NCI-H1417 treated with DMSO at 0.1 percent for 48 hours (cell line): ENCODE measurements around the gene RPL36.
"Not testable (repeated sequence)": the region's sequence is repeated elsewhere in the genome, so short reads cannot be mapped to it uniquely, and the experiment has no call there.

Source experiments
- DNase-seq: peaks from one replicate; lab custom pipeline; 2025; lab: John Stamatoyannopoulos, UW

The RPL36 gene

GRCh38 chr19:5706876-5707573 lies 16.9 kb downstream of the RPL36 start:
- no peak for DNase-seq

GRCh38 chr19:5707576-5708575 lies 17.8 kb downstream of the RPL36 start:
- DNase-seq: no peak

GRCh38 chr19:5711025-5711424 lies 20.9 kb downstream of the RPL36 start:
- DNase-seq: no peak

- DNase-seq: no peak
Measured at GRCh38 chr19:5711713-5712161, 21.6 kb downstream of the RPL36 start.

GRCh38 chr19:5713228-5713627 lies 23.1 kb downstream of the RPL36 start:
- no peak for DNase-seq

- no peak for DNase-seq
Measured at GRCh38 chr19:5714816-5715215, 24.7 kb downstream of the RPL36 start.

- DNase-seq: no peak
Measured at GRCh38 chr19:5717215-5717935, 27.3 kb downstream of the RPL36 start.

- no peak for DNase-seq
Measured at GRCh38 chr19:5718037-5718578, 28.0 kb downstream of the RPL36 start.

- DNase-seq: no peak
Measured at GRCh38 chr19:5718579-5719273, 28.6 kb downstream of the RPL36 start.

GRCh38 chr19:5719274-5719960 lies 29.3 kb downstream of the RPL36 start:
- DNase-seq: no peak

GRCh38 chr19:5719961-5720790 lies 30.1 kb downstream of the RPL36 start, which contains the start of the genes CATSPERD and LONP1:
TSS of gene CATSPERD (plus strand) at chr19:5720637. CDS start at chr19:5720738, 101 bp downstream.
TSS of gene LONP1 (minus strand) at chr19:5720146. CDS start at chr19:5720132, 14 bp downstream.
- peak; percentile 94 for DNase-seq

- DNase-seq: no peak
Measured at GRCh38 chr19:5727453-5728050, 37.5 kb downstream of the RPL36 start.

- DNase-seq: not testable (repeated sequence)
Measured at GRCh38 chr19:5733172-5733571, 43.1 kb downstream of the RPL36 start.

- no peak for DNase-seq
Measured at GRCh38 chr19:5738423-5738822, 48.3 kb downstream of the RPL36 start.
